Endothelial cell of hepatic sinusoid (primary cell): ENCODE data around the gene WDR27.
"Not testable (repeated sequence)": the region's sequence is repeated elsewhere in the genome, so short reads cannot be mapped to it uniquely, and the experiment has no call there.

ENCODE experiments used
- in situ Hi-C: cut with HindIII; loops from 2 replicates; pipeline ENCODE4 v1.10.0; 2017; ENCODE audit warnings: low sequenced_read_pairs

Gene WDR27

GRCh38 chr6:169454204-169454871 lies 247.5 kb downstream of the WDR27 start:
- in situ Hi-C loops, result no loop called here

- in situ Hi-C loops, result no loop called here
Observed at GRCh38 chr6:169452869-169453620, 248.8 kb downstream of the WDR27 start.

- in situ Hi-C loops, result no loop called here
Observed at GRCh38 chr6:169452117-169452868, 249.5 kb downstream of the WDR27 start.

- in situ Hi-C loops, result no loop called here
Observed at GRCh38 chr6:169451065-169451838, 250.6 kb downstream of the WDR27 start.

GRCh38 chr6:169450097-169450496 lies 251.7 kb downstream of the WDR27 start:
- in situ Hi-C loops, result no loop called here

- in situ Hi-C loops, result loop anchor here (5.0 kb wide), 1 partner anchor 98 kb away; no protein-coding TSS in a partner anchor
Observed at GRCh38 chr6:169449221-169449620, 252.6 kb downstream of the WDR27 start.

- in situ Hi-C loops, result loop anchor here (5.0 kb wide), 1 partner anchor 101 kb away; no protein-coding TSS in a partner anchor
Observed at GRCh38 chr6:169445661-169446581, 255.9 kb downstream of the WDR27 start.

- in situ Hi-C loops, result loop anchor here (5.0 kb wide), 1 partner anchor 102 kb away; no protein-coding TSS in a partner anchor
Observed at GRCh38 chr6:169445227-169445626, 256.6 kb downstream of the WDR27 start.

GRCh38 chr6:169441292-169441691 lies 260.5 kb downstream of the WDR27 start:
- in situ Hi-C loops, result no loop called here

- in situ Hi-C loops, result no loop called here
Observed at GRCh38 chr6:169439710-169440109, 262.1 kb downstream of the WDR27 start.

GRCh38 chr6:169434554-169434953 lies 267.3 kb downstream of the WDR27 start:
- in situ Hi-C loops, result not testable (repeated sequence)

GRCh38 chr6:169429001-169429400 lies 272.8 kb downstream of the WDR27 start:
- in situ Hi-C loops, result no loop called here

- in situ Hi-C loops, result no loop called here
Observed at GRCh38 chr6:169428532-169428931, 273.3 kb downstream of the WDR27 start.

- in situ Hi-C loops, result no loop called here
Observed at GRCh38 chr6:169427856-169428255, 274.0 kb downstream of the WDR27 start.

- in situ Hi-C loops, result no loop called here
Observed at GRCh38 chr6:169426611-169427010, 275.2 kb downstream of the WDR27 start.

GRCh38 chr6:169425628-169426370 lies 276.0 kb downstream of the WDR27 start:
- in situ Hi-C loops, result no loop called here

GRCh38 chr6:169424821-169425240 lies 277.0 kb downstream of the WDR27 start:
- in situ Hi-C loops, result no loop called here

GRCh38 chr6:169424149-169424804 lies 277.6 kb downstream of the WDR27 start:
- in situ Hi-C loops, result no loop called here
